Activated naive CD4-positive, alpha-beta T cell treated with anti-CD3 and anti-CD28 coated beads, Interleukin-2, amount 10 ng/mL, durations not matched to agents 7 days and 5 days (primary cell): ENCODE results near the gene ZNF469.

ENCODE experiments used
- CTCF ChIA-PET: fragments of 350-600 bp; sonication (Branson Sonifier 250); formaldehyde crosslinking; loops from one replicate; lab custom pipeline; 2021; ENCODE audit warnings: antibody characterized with exemption; lab: Charles Lee
- DNase-seq: peaks from one replicate; pipeline ENCODE4 v3.0.0-alpha.2; 2020
- H3K27ac Mint-ChIP-seq: one replicate; pipeline ENCODE4 v1.8.0; 2021; ENCODE audit warnings: mild to moderate bottlenecking, moderate library complexity, mixed read lengths
- H3K27me3 Mint-ChIP-seq: one replicate; pipeline ENCODE4 v1.8.0; 2021; ENCODE audit warnings: mild to moderate bottlenecking, mixed read lengths
- H3K36me3 Mint-ChIP-seq: one replicate; pipeline ENCODE4 v1.8.0; 2021; ENCODE audit warnings: mixed read lengths
- H3K4me1 Mint-ChIP-seq: one replicate; pipeline ENCODE4 v1.8.0; 2021; ENCODE audit warnings: mixed read lengths
- H3K4me3 Mint-ChIP-seq: one replicate; pipeline ENCODE4 v1.8.0; 2021; ENCODE audit warnings: mild to moderate bottlenecking, moderate library complexity, mixed read lengths
- H3K9me3 Mint-ChIP-seq: one replicate; pipeline ENCODE4 v1.8.0; 2021; ENCODE audit warnings: mixed read lengths

Gene ZNF469

GRCh38 chr16:88361775-88362174 is 21.0 kb upstream of the ZNF469 start:
- Mint-ChIP-seq H3K36me3 (no peaks in the 10 kb centered on the region), H3K4me1 (no peaks in the 10 kb centered on the region), H3K27ac (no peak overlapping the region), H3K4me3 (no peak overlapping the region), H3K27me3 (peaks cover 4% of the 10 kb centered on the region), H3K9me3 (no peaks in the 10 kb centered on the region)
- DNase-seq: no peak
- CTCF ChIA-PET: no interaction called here

- CTCF ChIA-PET: no interaction called here
Observed at GRCh38 chr16:88363239-88363891, 19.4 kb upstream of the ZNF469 start.

GRCh38 chr16:88365244-88365865 is 17.4 kb upstream of the ZNF469 start:
- Mint-ChIP-seq H3K4me3 (no peak overlapping the region), H3K27me3 (peaks cover 4% of the 10 kb centered on the region), H3K36me3 (no peaks in the 10 kb centered on the region), H3K27ac (no peak overlapping the region), H3K9me3 (no peaks in the 10 kb centered on the region), H3K4me1 (no peaks in the 10 kb centered on the region)
- no peak for DNase-seq
- CTCF ChIA-PET: no interaction called here

More at GRCh38 chr16:88363239-88363891, 19.4 kb upstream of the ZNF469 start:
- Mint-ChIP-seq H3K4me1 (no peaks in the 10 kb centered on the region), H3K36me3 (no peaks in the 10 kb centered on the region), H3K4me3 (no peak overlapping the region), H3K27me3 (peaks cover 4% of the 10 kb centered on the region), H3K9me3 (no peaks in the 10 kb centered on the region), H3K27ac (no peak overlapping the region)
- DNase-seq: no peak

- Mint-ChIP-seq H3K27ac (no peak overlapping the region), H3K36me3 (no peaks in the 10 kb centered on the region), H3K4me1 (no peaks in the 10 kb centered on the region), H3K4me3 (no peak overlapping the region), H3K27me3 (peaks cover 4% of the 10 kb centered on the region), H3K9me3 (no peaks in the 10 kb centered on the region)
- CTCF ChIA-PET: no interaction called here
- no peak for DNase-seq
Observed at GRCh38 chr16:88366032-88366703, 16.6 kb upstream of the ZNF469 start.

GRCh38 chr16:88366704-88367047 is 16.1 kb upstream of the ZNF469 start:
- Mint-ChIP-seq H3K27ac (no peak overlapping the region), H3K36me3 (no peaks in the 10 kb centered on the region), H3K4me1 (no peaks in the 10 kb centered on the region), H3K4me3 (no peak overlapping the region), H3K9me3 (no peaks in the 10 kb centered on the region), H3K27me3 (peaks cover 4% of the 10 kb centered on the region)
- DNase-seq: no peak
- CTCF ChIA-PET: no interaction called here

GRCh38 chr16:88367560-88367959 is 15.2 kb upstream of the ZNF469 start:
- Mint-ChIP-seq H3K27ac (no peak overlapping the region), H3K9me3 (no peaks in the 10 kb centered on the region), H3K4me3 (no peak overlapping the region), H3K27me3 (peaks cover 4% of the 10 kb centered on the region), H3K4me1 (no peaks in the 10 kb centered on the region), H3K36me3 (no peaks in the 10 kb centered on the region)
- DNase-seq: no peak
- CTCF ChIA-PET: no interaction called here

GRCh38 chr16:88368036-88368435 is 14.7 kb upstream of the ZNF469 start:
- no peak overlapping the region for H3K4me3 Mint-ChIP-seq

GRCh38 chr16:88368994-88369393 is 13.8 kb upstream of the ZNF469 start:
- H3K27ac Mint-ChIP-seq: no peak overlapping the region
- H3K4me3 Mint-ChIP-seq: no peak overlapping the region
- H3K27me3 Mint-ChIP-seq: no peaks in the 10 kb centered on the region
- H3K9me3 Mint-ChIP-seq: no peaks in the 10 kb centered on the region
- no peaks in the 10 kb centered on the region for H3K36me3 Mint-ChIP-seq
- H3K4me1 Mint-ChIP-seq: no peaks in the 10 kb centered on the region
- CTCF ChIA-PET: no interaction called here
- DNase-seq: no peak

More at GRCh38 chr16:88368036-88368435, 14.7 kb upstream of the ZNF469 start:
- CTCF ChIA-PET: no interaction called here
- no peak for DNase-seq
- Mint-ChIP-seq H3K4me1 (no peaks in the 10 kb centered on the region), H3K27me3 (peaks cover 4% of the 10 kb centered on the region), H3K27ac (no peak overlapping the region), H3K36me3 (no peaks in the 10 kb centered on the region), H3K9me3 (no peaks in the 10 kb centered on the region)

GRCh38 chr16:88369447-88370008 is 13.2 kb upstream of the ZNF469 start:
- Mint-ChIP-seq H3K4me3 (no peak overlapping the region), H3K27ac (no peak overlapping the region), H3K27me3 (no peaks in the 10 kb centered on the region), H3K36me3 (no peaks in the 10 kb centered on the region), H3K9me3 (no peaks in the 10 kb centered on the region), H3K4me1 (no peaks in the 10 kb centered on the region)
- DNase-seq: no peak
- CTCF ChIA-PET: interaction anchor here (0.6 kb wide), 1 partner anchor 249 kb away, joined by 3 read pairs; no protein-coding TSS in a partner anchor

GRCh38 chr16:88370365-88370764 is 12.4 kb upstream of the ZNF469 start:
- no peak overlapping the region for H3K27ac Mint-ChIP-seq
- no peak for DNase-seq
- H3K27me3 Mint-ChIP-seq: no peaks in the 10 kb centered on the region
- no peak overlapping the region for H3K4me3 Mint-ChIP-seq
- CTCF ChIA-PET: no interaction called here
- H3K36me3 Mint-ChIP-seq: no peaks in the 10 kb centered on the region
- no peaks in the 10 kb centered on the region for H3K9me3 Mint-ChIP-seq
- H3K4me1 Mint-ChIP-seq: no peaks in the 10 kb centered on the region

- Mint-ChIP-seq H3K27me3 (no peaks in the 10 kb centered on the region), H3K27ac (no peak overlapping the region), H3K4me1 (no peaks in the 10 kb centered on the region), H3K4me3 (no peak overlapping the region), H3K36me3 (no peaks in the 10 kb centered on the region), H3K9me3 (no peaks in the 10 kb centered on the region)
- CTCF ChIA-PET: no interaction called here
- DNase-seq: no peak
Observed at GRCh38 chr16:88372522-88372921, 10.2 kb upstream of the ZNF469 start.

- no peak for DNase-seq
- Mint-ChIP-seq H3K4me1 (no peaks in the 10 kb centered on the region), H3K27ac (no peak overlapping the region), H3K9me3 (no peaks in the 10 kb centered on the region), H3K27me3 (no peaks in the 10 kb centered on the region), H3K36me3 (no peaks in the 10 kb centered on the region), H3K4me3 (no peak overlapping the region)
- CTCF ChIA-PET: no interaction called here
Observed at GRCh38 chr16:88373211-88373610, 9.5 kb upstream of the ZNF469 start.

- Mint-ChIP-seq H3K4me1 (no peaks in the 10 kb centered on the region), H3K27ac (no peak overlapping the region), H3K9me3 (no peaks in the 10 kb centered on the region), H3K36me3 (no peaks in the 10 kb centered on the region), H3K27me3 (no peaks in the 10 kb centered on the region), H3K4me3 (no peak overlapping the region)
- no peak for DNase-seq
- CTCF ChIA-PET: no interaction called here
Observed at GRCh38 chr16:88373927-88374492, 8.7 kb upstream of the ZNF469 start.

GRCh38 chr16:88374736-88375135 is 8.0 kb upstream of the ZNF469 start:
- no peaks in the 10 kb centered on the region for H3K27me3 Mint-ChIP-seq
- no peak overlapping the region for H3K27ac Mint-ChIP-seq
- CTCF ChIA-PET: no interaction called here
- no peaks in the 10 kb centered on the region for H3K36me3 Mint-ChIP-seq
- H3K4me3 Mint-ChIP-seq: no peak overlapping the region
- H3K9me3 Mint-ChIP-seq: no peaks in the 10 kb centered on the region
- no peak for DNase-seq
- no peaks in the 10 kb centered on the region for H3K4me1 Mint-ChIP-seq
